K562 (cell line): Measurements from ENCODE around the gene PEX11B. TPM values are rescaled to one million over a fixed set of nuclear protein-coding genes. Genes with fewer than 3 reads are reported as not detected.

ENCODE experiments used
- DDX20 ChIP-seq: fragments of 450-650 bp; IDR thresholded peaks from 2 replicates; pipeline ENCODE4 v1.6.1; 2016; ENCODE audit warnings: missing genetic modification characterization, low read depth, mild to moderate bottlenecking, missing compliant biosample characterization, moderate library complexity
- HNRNPK ChIP-seq: fragments of 200-400 bp; formaldehyde crosslinking; IDR thresholded peaks from one replicate; pipeline ENCODE4 v1.6.1; 2018; ENCODE audit warnings: mild to moderate bottlenecking, low read depth, low read length; ENCODE audit not compliant: poor library complexity, severe bottlenecking
- MTF1 ChIP-seq: fragments of 250-450 bp; sonication (Bioruptor Pico); IDR thresholded peaks from 2 replicates; pipeline ENCODE4 v1.9.0; 2021; ENCODE audit warnings: moderate library complexity, mild to moderate bottlenecking, inconsistent platforms, borderline replicate concordance
- RUNX1 ChIP-seq: sonication (generic); IDR thresholded peaks from 2 replicates; pipeline ENCODE4 v1.6.1; 2016; ENCODE audit warnings: antibody characterized with exemption, low read depth
- ZBTB34 ChIP-seq: fragments of 250-450 bp; sonication (Bioruptor Pico); IDR thresholded peaks from 2 replicates; pipeline ENCODE4 v1.8.0; 2021; ENCODE audit warnings: mild to moderate bottlenecking, moderate library complexity
- ZBTB43 ChIP-seq: sonication (generic); formaldehyde crosslinking; IDR thresholded peaks from 2 replicates; pipeline ENCODE4 v1.8.0; 2023; ENCODE audit warnings: mild to moderate bottlenecking, missing genetic modification reagents
- ZBTB49 ChIP-seq: sonication (generic); formaldehyde crosslinking; IDR thresholded peaks from 2 replicates; pipeline ENCODE4 v1.8.0; 2022; ENCODE audit warnings: missing genetic modification reagents, mild to moderate bottlenecking, borderline replicate concordance
- ZNF449 ChIP-seq: fragments of 250-450 bp; sonication (Bioruptor Pico); IDR thresholded peaks from 2 replicates; pipeline ENCODE4 v1.8.0; 2022; ENCODE audit warnings: moderate library complexity, mild to moderate bottlenecking, inconsistent platforms
- polyA plus RNA-seq, 8 experiments: library from polyadenylated mRNA; depleted of rRNA in 4 of 8; stranded (reverse) in 5 of 8; unstranded in 3 of 8; fragments of >200 nt; fragmentation: Nextera tagmentation in 2 of 8; fragmentation: Illumina TruSeq in 1 of 8; extraction: Ambion mirVana in 2 of 8; extraction: Trizol in 1 of 8; gene quantifications; 2 replicates each; pipeline versions ENCODE4 v1.2.1 to v1.2.3, GENCODE V29; 2011 to 2014; ENCODE audit warnings: inconsistent platforms in 1 of 8, missing spikeins in 1 of 8
- total RNA-seq, 7 experiments: library from RNA; depleted of rRNA in 6 of 7; stranded (reverse); fragments of >200 nt in 6 of 7; fragmentation: Illumina TruSeq in 2 of 7; extraction: Trizol in 2 of 7; gene quantifications; 2 replicates each; pipeline versions ENCODE4 v1.2.1 to v1.2.3, GENCODE V29; 2011 to 2021; ENCODE audit warnings: low replicate concordance in 1 of 7

The PEX11B gene
- total and polyA plus RNA-seq, 9 of the 15 experiments (the other 6 are each of a cell fraction or from before 2014, with no cell fraction given): 13.2 to 60.0 (median 21.7) TPM

- TF ChIP-seq ZNF449 (CRISPR knock-in tag) (no peak), RUNX1 (no peak), MTF1 (CRISPR knock-in tag) (no peak), DDX20 (tag) (no peak), HNRNPK (no peak), ZBTB43 (CRISPR knock-in tag) (no peak), ZBTB49 (CRISPR knock-in tag) (no peak), ZBTB34 (no peak)
Measured at GRCh38 chr1:145887631-145888030, 30.9 kb downstream of the PEX11B start (continued).
